GM19043 (cell line): ENCODE results near the gene CTSW.

Experiments
- ATAC-seq: cut with Tn5 transposase; IDR thresholded peaks from one replicate; pipeline ENCODE4 v1.9.1; 2021; ENCODE audit warnings: low read depth; ENCODE audit not compliant: unreplicated experiment

CTSW gene

GRCh38 chr11:65865550-65866172 is 14.0 kb upstream of the CTSW start:
- no peak for ATAC-seq

- no peak for ATAC-seq
Observed at GRCh38 chr11:65866509-65867283, 12.9 kb upstream of the CTSW start.

- no peak for ATAC-seq
Observed at GRCh38 chr11:65867284-65868071, 12.2 kb upstream of the CTSW start.

DNA sequence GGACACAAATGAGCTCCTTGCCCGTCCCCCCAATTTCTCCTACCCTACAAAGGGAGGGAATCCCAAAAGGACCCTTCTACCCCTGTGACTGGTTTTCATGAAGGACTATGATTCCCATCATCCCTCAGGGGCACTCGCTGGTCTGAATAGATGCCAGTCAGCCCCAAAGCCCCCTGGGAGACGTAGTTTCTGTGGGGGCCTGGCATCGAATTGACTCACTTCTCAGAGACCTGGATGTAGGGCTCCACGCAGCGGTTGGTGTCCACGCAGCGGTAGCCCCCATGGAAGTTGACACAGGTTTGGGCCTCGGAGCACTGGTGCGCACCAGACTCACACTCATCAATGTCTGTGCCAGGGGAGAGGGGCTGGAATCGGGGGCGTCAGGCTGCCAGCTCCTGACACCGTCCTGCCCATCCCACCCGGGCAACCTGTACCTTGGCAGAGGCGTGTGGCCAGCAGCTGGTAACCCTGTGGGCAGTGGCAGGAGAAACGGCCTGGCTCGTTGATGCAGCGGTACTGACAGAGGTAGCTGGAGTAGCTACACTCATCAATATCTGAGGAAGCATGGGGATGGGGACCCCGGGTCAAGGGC is 11.5 kb upstream of the CTSW start:
- no peak for ATAC-seq

DNA sequence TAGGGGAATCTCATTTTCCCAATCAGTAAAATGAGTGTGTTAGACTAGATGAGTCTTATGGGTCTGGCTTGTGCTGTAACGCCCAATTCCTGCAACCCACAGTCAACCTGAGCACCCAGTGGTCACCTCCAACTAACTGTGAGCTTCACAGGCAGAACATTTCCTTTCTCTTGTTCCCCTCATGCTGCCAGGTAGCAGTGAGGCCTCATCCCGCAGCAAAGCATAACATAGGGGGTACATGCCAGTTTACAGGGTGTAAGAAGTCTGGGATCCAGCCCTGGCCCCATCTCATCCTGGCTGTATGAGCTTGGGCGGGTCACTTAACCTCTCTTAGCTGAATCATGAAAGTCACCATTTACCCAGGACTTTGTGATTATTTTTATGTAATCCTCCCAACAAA is 10.7 kb upstream of the CTSW start:
- no peak for ATAC-seq

DNA sequence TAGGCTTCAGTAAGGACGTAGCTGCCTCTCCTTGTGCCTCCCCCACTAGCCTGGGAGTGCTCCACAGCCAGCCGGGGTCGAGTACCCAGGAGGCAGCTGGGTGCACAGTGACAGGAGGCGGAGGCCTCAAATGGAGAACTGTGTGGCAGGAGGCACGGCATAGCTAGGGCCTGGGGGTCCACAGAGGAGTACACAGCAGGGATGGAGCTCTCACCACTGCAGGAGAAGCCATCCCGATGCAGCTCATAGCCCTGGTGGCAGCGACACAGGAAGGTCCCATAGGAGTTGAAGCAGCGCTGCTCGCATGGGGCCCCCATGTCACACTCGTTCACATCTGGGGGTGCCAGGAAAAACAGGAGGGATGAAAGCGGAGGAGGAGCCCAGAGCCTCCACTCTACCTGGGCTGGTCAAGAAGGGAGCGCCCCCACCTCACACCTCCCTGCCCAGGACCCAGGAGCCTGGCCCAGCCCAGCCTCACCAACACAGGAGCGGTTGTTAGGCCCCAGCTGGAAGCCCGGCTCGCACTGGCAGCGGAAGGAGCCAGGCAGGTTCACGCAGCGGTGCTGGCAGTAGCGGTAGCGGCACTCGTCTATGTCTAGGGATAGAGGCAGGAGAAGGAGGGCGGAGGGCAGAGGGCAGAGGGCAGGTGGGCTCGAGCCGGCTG is 9.9 kb upstream of the CTSW start:
- ATAC-seq = no peak

DNA sequence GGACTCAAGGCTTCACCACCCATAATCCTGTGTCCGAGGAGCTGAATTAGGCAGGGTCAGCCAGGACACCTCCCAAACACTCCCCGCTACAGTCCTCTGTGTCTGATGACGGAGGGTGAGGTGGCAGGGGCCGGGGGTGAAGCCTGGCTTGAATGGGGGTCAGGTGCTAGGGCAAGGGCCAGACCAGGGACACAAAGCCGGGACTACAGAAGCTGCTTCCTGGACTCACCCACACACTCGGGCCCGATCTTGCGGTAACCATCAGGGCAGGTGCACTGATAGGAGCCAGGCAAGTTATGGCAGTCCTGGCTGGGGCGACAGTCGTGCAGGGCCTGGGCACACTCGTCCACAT is 9.4 kb upstream of the CTSW start:
- ATAC-seq = no peak

- no peak for ATAC-seq
Observed at GRCh38 chr11:65870706-65871681, 8.6 kb upstream of the CTSW start.

- no peak for ATAC-seq
Observed at GRCh38 chr11:65871811-65872548, 7.7 kb upstream of the CTSW start.

DNA sequence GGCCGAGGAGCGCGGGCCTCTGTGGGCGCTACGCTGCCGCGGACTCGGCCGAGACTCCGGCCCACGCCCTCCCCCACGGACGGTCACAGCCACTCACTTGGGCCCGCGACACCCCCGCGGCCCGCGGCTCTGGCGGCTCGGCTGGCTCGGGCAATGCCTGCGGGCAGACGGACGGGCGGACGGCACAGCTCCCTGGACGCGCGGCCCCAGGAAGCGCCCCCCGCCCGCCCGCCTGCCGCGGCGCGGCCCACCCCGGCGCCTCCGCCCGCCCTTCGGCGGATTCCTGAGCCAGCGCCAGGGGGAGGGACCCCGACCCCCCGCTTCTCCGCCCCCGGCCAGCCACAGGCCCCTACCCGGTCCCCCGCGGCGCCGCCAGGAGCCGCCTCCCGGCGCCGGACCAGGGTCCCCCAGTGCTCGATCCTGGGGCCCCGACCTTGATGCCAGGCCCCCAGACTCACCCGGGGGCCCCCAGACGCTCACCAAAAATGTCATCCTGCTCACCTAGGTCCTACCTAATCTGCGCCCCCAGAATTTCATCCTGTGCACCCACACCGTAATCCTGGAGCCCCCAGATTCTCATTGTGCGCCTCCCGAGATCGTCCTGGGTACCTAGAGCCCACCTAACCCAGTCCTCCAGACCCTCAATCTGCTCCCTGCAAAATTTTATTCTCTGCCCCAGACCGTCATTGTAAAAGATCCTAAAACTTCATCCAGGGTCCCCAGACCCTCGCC is 6.9 kb upstream of the CTSW start, which contains the start of gene EFEMP2:
EFEMP2 (minus strand) TSS at position 215 of the 732 bp plus-strand sequence. CDS start 446 bp downstream, outside the sequence.
- ATAC-seq = no peak

GRCh38 chr11:65873318-65874156 is 6.1 kb upstream of the CTSW start:
- peak; percentile 72 for ATAC-seq

GRCh38 chr11:65880027-65880426 is 390 bp downstream of the CTSW start:
- no peak for ATAC-seq

DNA sequence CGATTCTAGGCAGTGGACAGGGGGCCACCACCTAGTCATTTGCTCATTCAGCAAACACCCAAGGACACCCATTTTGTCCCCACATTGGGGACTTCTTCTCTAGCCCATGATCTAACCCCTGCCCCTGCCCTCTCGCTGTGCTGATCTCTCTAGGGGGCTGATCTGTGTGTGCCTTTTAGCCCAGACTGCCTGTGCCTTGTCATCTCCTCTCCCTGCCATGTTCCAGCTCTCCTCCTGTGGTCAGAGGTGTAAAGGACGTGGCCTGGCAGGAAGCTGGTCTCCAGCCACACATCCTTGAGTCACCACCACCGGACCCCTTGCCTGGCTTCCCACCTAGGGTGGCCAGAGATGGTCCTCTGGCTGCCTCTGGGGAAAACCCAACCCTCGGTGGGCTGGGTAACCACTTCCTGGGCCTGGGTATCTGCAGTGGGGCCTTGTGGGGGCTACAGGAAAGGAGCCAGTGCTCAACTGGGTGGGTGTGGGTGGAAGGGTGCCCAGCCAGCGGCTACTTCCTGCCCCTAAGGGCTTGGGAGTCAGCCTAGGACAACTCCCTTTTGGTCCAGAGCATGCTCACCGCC is 1.3 kb downstream of the CTSW start:
- no peak for ATAC-seq

- ATAC-seq = no peak
Observed at GRCh38 chr11:65882120-65883057, 2.8 kb downstream of the CTSW start.

- no peak for ATAC-seq
Observed at GRCh38 chr11:65883058-65883761, 3.6 kb downstream of the CTSW start.
